Endothelial cell of coronary artery (primary cell): ENCODE measurements around the gene PIK3C2A. TPM values are rescaled to one million over a fixed set of nuclear protein-coding genes. Genes with fewer than 3 reads are reported as not detected.

ENCODE experiments used
- total RNA-seq: library from RNA; depleted of rRNA; stranded (reverse); fragments of >200 nt; gene quantifications from 2 replicates; pipeline ENCODE4 v1.2.3, GENCODE V29; 2014

Gene PIK3C2A
- 78.3 and 96.2 TPM in 2 replicates for total RNA-seq

DNA sequence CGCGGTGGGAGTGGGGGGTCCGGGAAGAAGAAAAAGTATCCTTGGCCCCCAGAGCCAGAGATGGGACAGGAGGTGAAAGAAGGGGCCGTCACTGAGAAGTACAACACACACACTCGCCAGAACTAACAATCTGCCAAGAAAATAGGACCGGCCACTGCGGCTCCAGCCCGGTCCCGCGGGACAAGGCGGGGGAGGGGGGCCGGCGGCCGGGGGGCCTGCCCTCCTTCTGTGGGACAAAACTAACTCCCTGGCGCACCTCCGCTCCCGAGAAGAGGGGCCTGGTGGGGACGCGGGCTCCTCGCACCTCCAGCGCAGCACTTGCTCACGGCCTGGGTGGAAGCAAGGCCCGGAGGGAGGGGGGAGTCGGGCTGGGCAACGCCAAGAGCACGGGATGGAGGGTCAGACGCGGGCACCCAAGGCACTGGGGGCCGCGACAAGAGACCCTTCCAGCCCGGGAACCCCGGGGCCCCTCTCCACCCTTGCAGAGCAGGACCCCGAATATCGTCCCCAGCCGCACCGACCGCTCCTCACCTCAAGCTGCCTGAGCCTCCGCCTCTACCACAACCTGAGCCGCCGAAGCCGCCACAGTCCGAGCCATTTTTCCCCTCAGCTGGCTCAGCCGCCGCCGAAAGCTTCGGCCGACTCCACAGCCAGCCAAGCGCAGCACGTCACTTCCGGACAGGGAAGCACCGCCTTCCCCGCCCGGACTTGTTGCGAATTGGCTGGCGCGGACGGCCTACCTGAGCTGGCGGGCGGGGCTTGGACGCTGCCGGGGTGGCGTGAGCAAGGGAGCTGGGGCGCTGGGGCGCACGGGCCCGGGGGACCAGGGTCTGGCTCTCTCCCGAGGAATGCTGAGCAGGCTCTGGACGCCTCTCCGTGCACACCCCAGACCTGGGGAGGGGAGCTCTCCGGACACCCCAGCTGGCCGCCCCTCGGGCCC lies at the start of gene PIK3C2A:
PIK3C2A (minus strand) TSS at position 670 of the 940 bp plus-strand sequence. CDS start 38,245 bp downstream, outside the sequence.

Other genes starting within 250 kb of the PIK3C2A start
- 0.45 and 1.0 TPM in 2 replicates for gene PLEKHA7, start 193.6 kb downstream of the PIK3C2A start, total RNA-seq
- 1,145 and 1,394 TPM in 2 replicates for gene RPS13, start 130.3 kb downstream of the PIK3C2A start, total RNA-seq
- gene NUCB2, start 68.8 kb upstream of the PIK3C2A start, total RNA-seq: 78.4 and 87.4 TPM in 2 replicates
- gene NCR3LG1, start 143.8 kb upstream of the PIK3C2A start, total RNA-seq: 2.9 and 4.4 TPM in 2 replicates
- gene KCNJ11, start 180.7 kb upstream of the PIK3C2A start, total RNA-seq: under 0.01 and 0.18 TPM in 2 replicates